KOPT-K1 (cell line): ENCODE data around the gene SCN3A.

ENCODE experiments used
- H3K27ac ChIP-seq: fragments of 200-600 bp; sonication (generic); 2 replicates; pipeline ENCODE4 v1.5.1; 2016; ENCODE audit warnings: antibody characterized with exemption, mild to moderate bottlenecking, low read depth, low read length; ENCODE audit not compliant: poor library complexity, severe bottlenecking
- H3K36me3 ChIP-seq: fragments of 200-600 bp; sonication (generic); 2 replicates; pipeline ENCODE4 v1.5.1; 2017; ENCODE audit warnings: antibody characterized with exemption, mild to moderate bottlenecking, low read length, moderate library complexity; ENCODE audit not compliant: insufficient read depth
- H3K9me3 ChIP-seq: fragments of 200-600 bp; sonication (generic); 2 replicates; pipeline ENCODE4 v1.5.1; 2017; ENCODE audit warnings: antibody characterized with exemption, low read length, mild to moderate bottlenecking; ENCODE audit not compliant: insufficient read depth, poor library complexity, severe bottlenecking

SCN3A gene

GRCh38 chr2:165203689-165204559 lies at the start of gene SCN3A:
TSS of gene SCN3A (minus strand) at chr2:165204050. CDS start at chr2:165176394, 27,656 bp downstream.
- Histone ChIP-seq H3K9me3 (no peaks in the 10 kb centered on the region), H3K27ac (no peak within 1 kb of the TSS), H3K36me3 (no peaks in the 10 kb centered on the region)

DNA sequence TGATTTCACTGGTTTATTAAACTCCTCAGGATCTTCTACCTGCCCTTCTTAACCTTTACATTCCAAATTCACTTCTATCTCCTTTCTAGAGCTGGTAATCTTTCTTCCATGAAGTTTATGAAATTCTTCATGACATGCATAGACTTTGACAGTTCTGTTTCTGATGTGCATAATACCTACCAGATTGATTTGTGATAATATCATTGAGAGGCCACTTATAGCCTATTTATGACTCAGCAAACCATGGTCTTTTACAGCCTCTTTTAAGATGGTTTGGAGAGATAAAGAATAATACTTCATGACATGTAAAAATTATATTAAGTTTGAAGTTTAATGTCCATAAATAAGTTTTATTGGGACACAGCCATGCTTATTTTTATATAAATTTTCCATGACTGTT lies 49.3 kb upstream of the SCN3A start:
- H3K36me3 ChIP-seq = no peaks in the 10 kb centered on the region
- no peak overlapping the region for H3K27ac ChIP-seq
- H3K9me3 ChIP-seq = no peaks in the 10 kb centered on the region

DNA sequence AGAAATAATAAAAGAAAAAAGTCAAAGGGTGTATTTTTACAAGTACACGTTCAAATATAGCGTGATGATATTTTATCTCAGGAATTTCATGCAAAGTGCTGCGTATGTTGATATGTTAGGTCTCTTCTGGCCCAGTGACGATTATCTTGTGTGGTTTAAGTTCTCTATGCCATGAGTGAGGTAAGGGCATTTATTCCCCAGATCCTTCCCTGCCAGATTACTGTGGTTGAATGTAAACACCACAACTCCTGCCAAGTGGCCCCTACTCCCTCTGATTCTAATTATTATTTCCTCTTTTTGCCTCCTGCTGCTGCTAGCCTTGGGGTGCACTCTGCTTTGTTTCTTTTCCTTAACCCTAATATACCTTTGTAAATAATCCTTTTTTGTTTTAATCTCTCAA lies 47.5 kb upstream of the SCN3A start:
- no peaks in the 10 kb centered on the region for H3K9me3 ChIP-seq
- no peak overlapping the region for H3K27ac ChIP-seq
- no peaks in the 10 kb centered on the region for H3K36me3 ChIP-seq

GRCh38 chr2:165248238-165248637 lies 44.4 kb upstream of the SCN3A start:
- Histone ChIP-seq H3K36me3 (no peaks in the 10 kb centered on the region), H3K27ac (no peak overlapping the region), H3K9me3 (no peaks in the 10 kb centered on the region)

DNA sequence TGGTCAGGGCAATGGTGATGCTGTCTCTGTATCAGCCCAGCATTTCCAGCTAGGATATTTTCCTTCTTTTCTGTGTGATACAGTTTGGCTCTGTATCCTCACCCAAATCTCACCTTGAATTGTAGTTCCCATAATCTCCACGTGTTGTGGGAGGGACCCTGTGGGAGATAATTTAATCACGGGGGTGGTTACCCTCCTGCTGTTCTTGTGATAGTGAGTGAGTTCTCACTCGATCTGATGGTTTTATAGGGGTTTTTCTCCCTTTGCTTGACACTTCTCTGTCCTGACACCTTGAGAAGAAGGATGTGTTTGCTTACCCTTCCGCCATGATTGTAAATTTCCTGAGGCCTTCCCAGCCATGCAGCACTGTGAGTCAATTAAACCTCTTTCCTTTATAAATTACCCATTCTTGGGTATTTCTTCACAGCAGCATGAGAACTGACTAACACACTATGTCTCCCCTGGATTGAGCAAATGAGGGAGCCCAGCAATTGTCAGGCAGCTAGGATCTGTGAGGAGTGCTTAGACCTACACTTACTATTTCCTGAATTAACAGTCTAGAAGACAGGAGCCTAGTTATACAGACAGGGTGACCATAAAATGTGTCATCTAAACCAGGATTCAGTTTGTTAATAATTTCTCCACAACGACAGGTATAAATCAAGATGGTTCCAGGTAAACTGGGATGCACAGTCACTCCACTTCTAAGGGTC lies 41.4 kb upstream of the SCN3A start:
- Histone ChIP-seq H3K27ac (no peak overlapping the region), H3K9me3 (no peaks in the 10 kb centered on the region), H3K36me3 (no peaks in the 10 kb centered on the region)

DNA sequence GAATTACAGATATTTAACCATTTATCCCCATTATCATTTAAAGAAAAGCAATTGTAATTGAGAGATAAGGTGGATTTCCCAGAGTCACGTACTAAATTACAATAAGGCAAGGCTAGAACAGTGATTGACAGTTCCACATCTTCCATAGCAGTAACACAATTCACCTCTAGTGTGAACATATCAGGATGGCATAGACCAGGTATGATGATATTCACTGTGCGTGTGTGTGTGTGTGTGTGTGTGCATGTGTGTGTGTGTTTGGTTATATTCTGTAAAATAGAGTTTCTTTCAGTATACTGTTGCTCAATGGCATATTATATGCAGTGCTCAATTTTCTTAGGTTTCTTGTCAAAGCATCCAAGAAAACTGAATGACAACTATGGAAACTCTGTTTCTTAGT lies 37.1 kb upstream of the SCN3A start:
- Histone ChIP-seq H3K27ac (no peak overlapping the region), H3K9me3 (no peaks in the 10 kb centered on the region), H3K36me3 (no peaks in the 10 kb centered on the region)

DNA sequence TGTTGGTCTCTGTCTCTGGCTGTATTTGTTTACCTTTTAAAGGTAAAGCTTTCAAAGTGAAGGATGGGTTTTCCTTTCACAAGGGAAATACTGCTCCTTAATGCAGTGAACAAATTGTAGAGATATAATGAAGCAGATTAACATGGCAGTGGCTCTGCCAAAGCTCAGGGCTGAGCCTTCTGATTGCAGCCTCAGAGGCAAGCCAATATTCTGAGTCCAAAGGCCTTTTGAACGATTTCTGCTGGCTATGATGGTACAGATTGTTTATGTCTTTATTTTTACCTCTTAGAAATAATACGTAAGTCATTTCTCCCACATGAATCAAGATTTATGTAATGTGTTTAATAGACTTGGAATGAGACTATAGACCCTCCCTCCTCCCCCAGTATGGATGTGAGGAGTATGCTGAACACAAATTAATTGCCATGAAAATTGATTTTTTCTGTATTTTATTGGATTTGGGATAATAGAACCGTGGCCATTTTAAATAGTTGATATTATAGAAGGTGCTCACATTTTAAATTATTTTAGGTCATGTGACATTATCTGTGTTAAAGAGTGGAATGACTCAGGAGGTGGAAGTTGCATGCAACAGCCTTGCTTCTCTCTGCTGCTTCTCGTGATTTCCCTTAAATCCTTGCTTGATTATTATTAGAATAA lies 36.1 kb upstream of the SCN3A start:
- no peak overlapping the region for H3K27ac ChIP-seq
- H3K9me3 ChIP-seq = no peaks in the 10 kb centered on the region
- H3K36me3 ChIP-seq = no peaks in the 10 kb centered on the region

DNA sequence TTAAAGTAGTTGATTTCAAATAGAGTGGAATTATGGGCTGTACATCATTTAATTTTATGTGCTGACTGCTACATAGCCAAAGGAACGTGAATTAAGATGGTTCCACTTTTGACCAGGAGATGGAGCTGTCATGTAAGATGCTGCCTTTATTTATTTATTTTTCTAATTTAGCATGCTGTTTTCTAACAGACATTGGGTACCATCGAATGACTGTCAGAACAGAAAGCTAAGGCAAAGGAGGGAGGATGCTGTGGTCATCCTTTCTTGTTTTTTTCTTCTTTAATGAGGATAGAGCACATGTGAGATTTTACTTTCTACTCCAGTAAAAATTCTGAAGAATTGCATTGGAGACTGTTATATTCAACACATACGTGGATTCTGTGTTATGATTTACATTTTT lies 35.4 kb upstream of the SCN3A start, which contains the start of gene SCN2A:
Gene SCN2A, plus strand, starts transcription at position 185 of the 400 bp plus-strand sequence. CDS start 56,410 bp downstream, outside the sequence.
- H3K27ac ChIP-seq = no peak within 1 kb of the TSS
- H3K36me3 ChIP-seq = no peaks in the 10 kb centered on the region
- H3K9me3 ChIP-seq = no peaks in the 10 kb centered on the region

DNA sequence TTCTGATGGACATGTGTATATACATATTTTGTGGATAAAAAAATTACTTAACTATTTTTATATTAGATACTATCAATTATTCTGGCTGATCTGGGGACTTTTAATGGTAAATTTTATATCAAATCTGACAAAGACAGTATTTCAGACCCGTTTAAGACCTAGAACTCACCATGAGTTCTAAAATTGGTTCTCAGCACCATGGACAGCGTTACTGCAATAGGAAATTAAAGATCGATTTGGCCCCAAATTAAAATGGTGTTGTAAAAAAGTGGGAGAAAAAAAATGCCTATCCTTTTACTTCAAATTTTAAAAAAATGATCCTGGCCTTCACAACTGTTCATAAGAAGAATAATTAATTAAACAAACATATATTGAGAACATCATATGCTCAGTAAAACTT lies 34.4 kb upstream of the SCN3A start:
- Histone ChIP-seq H3K27ac (no peak overlapping the region), H3K9me3 (no peaks in the 10 kb centered on the region), H3K36me3 (no peaks in the 10 kb centered on the region)

GRCh38 chr2:165237056-165237455 lies 33.2 kb upstream of the SCN3A start:
- H3K9me3 ChIP-seq = no peaks in the 10 kb centered on the region
- no peaks in the 10 kb centered on the region for H3K36me3 ChIP-seq
- H3K27ac ChIP-seq = no peak overlapping the region

GRCh38 chr2:165227571-165227970 lies 23.7 kb upstream of the SCN3A start:
- H3K36me3 ChIP-seq = no peaks in the 10 kb centered on the region
- H3K9me3 ChIP-seq = no peaks in the 10 kb centered on the region
- no peak overlapping the region for H3K27ac ChIP-seq

- Histone ChIP-seq H3K36me3 (no peaks in the 10 kb centered on the region), H3K27ac (no peak overlapping the region), H3K9me3 (no peaks in the 10 kb centered on the region)
Observed at GRCh38 chr2:165224941-165225340, 21.1 kb upstream of the SCN3A start.

DNA sequence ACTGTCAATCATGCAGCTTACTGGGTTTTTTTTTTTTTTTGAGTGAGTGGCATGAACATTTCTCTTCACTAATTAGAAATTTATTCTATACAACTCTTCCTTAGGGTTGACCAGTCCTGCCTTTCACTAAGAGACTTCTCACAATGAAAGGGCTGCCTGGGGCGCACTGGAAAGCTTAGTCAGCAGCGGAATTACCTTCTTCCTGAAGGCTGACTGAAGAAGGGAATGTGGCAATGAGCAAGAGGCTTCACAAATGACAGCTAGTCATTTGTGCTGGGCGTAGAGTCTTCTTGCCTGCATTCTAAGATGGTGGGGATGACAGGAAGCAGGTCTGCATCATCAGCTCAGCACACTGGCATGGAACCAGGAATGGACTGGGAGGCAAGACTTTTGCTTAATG lies 15.6 kb upstream of the SCN3A start:
- Histone ChIP-seq H3K9me3 (no peaks in the 10 kb centered on the region), H3K27ac (no peak overlapping the region), H3K36me3 (no peaks in the 10 kb centered on the region)

DNA sequence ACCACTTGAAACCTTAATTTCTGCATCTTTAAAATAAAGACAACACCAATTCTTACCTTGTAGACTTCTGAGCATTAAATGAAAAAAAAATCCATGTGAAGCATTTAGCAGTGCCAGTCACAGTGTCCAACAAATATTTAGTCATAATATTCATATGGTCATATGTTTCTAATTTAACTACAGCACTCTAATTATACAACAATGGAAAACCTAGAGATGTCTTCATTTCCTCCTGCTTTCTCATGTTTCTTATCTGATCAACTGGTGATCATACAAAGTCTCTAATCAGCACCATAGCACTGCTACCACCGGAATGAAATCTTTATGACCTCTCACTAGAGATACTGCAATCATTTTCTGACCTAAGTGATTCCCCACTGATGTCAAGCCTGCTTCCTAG lies 10.2 kb upstream of the SCN3A start:
- H3K27ac ChIP-seq = no peak overlapping the region
- no peaks in the 10 kb centered on the region for H3K9me3 ChIP-seq
- H3K36me3 ChIP-seq = no peaks in the 10 kb centered on the region

GRCh38 chr2:165208094-165208493 lies 4.2 kb upstream of the SCN3A start:
- Histone ChIP-seq H3K9me3 (no peaks in the 10 kb centered on the region), H3K27ac (no peak overlapping the region), H3K36me3 (no peaks in the 10 kb centered on the region)
